HL-60 (cell line): ENCODE results near the gene GLT1D1.

Experiments
- DNase-seq, 2 experiments: peaks; one replicate each; pipeline ENCODE4 v3.0.0-alpha.2; 2010 to 2020; ENCODE audit warnings: low read depth in 1 of 2, low spot score in 1 of 2
- H3K27ac ChIP-seq: fragments of 250-450 bp; sonication (Bioruptor Pico); replicated peaks from 2 replicates; pipeline ENCODE4 v1.5.1; 2020; ENCODE audit warnings: mild to moderate bottlenecking, moderate library complexity
- H3K27me3 ChIP-seq: fragments of 250-450 bp; sonication (Bioruptor Pico); 2 replicates; pipeline ENCODE4 v1.5.1; 2021; ENCODE audit warnings: mild to moderate bottlenecking, moderate library complexity; ENCODE audit not compliant: insufficient read depth, poor library complexity, severe bottlenecking
- H3K4me3 ChIP-seq: replicated peaks from 2 replicates; pipeline ENCODE4 v1.5.1; 2011; ENCODE audit warnings: mild to moderate bottlenecking, control low read depth, low read length; ENCODE audit not compliant: insufficient read depth
- GABPA ChIP-seq: IDR thresholded peaks from 2 replicates; pipeline ENCODE4 v1.6.1; 2012; ENCODE audit warnings: low read depth
- POLR2AphosphoS5 ChIP-seq: IDR thresholded peaks from 2 replicates; pipeline ENCODE4 v1.6.1; 2012; ENCODE audit warnings: low read depth
- SPI1 ChIP-seq: IDR thresholded peaks from 2 replicates; pipeline ENCODE4 v1.6.1; 2012; ENCODE audit warnings: low read depth, mild to moderate bottlenecking, borderline replicate concordance
- TF ChIP-seq, protein P1 (sequence below): IDR thresholded peaks from one replicate; pipeline ENCODE4 v1.5.1; 2011; ENCODE audit warnings: low read length, control low read depth, inconsistent platforms; ENCODE audit not compliant: insufficient read depth
- TF ChIP-seq, protein P2 (sequence below): IDR thresholded peaks from 2 replicates; pipeline ENCODE4 v1.6.1; 2012; ENCODE audit warnings: low read depth; ENCODE audit not compliant: insufficient replicate concordance

Gene GLT1D1

GRCh38 chr12:128991716-128992115, 138.4 kb downstream of the GLT1D1 start:
- Histone ChIP-seq H3K27ac (no peak overlapping the region), H3K27me3 (no peaks in the 10 kb centered on the region), H3K4me3 (no peak overlapping the region)
- DNase-seq: no peak
- TF ChIP-seq SPI1: no peak
- TF ChIP-seq, protein P1, sequence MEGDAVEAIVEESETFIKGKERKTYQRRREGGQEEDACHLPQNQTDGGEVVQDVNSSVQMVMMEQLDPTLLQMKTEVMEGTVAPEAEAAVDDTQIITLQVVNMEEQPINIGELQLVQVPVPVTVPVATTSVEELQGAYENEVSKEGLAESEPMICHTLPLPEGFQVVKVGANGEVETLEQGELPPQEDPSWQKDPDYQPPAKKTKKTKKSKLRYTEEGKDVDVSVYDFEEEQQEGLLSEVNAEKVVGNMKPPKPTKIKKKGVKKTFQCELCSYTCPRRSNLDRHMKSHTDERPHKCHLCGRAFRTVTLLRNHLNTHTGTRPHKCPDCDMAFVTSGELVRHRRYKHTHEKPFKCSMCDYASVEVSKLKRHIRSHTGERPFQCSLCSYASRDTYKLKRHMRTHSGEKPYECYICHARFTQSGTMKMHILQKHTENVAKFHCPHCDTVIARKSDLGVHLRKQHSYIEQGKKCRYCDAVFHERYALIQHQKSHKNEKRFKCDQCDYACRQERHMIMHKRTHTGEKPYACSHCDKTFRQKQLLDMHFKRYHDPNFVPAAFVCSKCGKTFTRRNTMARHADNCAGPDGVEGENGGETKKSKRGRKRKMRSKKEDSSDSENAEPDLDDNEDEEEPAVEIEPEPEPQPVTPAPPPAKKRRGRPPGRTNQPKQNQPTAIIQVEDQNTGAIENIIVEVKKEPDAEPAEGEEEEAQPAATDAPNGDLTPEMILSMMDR: no peak
- TF ChIP-seq, protein P2, sequence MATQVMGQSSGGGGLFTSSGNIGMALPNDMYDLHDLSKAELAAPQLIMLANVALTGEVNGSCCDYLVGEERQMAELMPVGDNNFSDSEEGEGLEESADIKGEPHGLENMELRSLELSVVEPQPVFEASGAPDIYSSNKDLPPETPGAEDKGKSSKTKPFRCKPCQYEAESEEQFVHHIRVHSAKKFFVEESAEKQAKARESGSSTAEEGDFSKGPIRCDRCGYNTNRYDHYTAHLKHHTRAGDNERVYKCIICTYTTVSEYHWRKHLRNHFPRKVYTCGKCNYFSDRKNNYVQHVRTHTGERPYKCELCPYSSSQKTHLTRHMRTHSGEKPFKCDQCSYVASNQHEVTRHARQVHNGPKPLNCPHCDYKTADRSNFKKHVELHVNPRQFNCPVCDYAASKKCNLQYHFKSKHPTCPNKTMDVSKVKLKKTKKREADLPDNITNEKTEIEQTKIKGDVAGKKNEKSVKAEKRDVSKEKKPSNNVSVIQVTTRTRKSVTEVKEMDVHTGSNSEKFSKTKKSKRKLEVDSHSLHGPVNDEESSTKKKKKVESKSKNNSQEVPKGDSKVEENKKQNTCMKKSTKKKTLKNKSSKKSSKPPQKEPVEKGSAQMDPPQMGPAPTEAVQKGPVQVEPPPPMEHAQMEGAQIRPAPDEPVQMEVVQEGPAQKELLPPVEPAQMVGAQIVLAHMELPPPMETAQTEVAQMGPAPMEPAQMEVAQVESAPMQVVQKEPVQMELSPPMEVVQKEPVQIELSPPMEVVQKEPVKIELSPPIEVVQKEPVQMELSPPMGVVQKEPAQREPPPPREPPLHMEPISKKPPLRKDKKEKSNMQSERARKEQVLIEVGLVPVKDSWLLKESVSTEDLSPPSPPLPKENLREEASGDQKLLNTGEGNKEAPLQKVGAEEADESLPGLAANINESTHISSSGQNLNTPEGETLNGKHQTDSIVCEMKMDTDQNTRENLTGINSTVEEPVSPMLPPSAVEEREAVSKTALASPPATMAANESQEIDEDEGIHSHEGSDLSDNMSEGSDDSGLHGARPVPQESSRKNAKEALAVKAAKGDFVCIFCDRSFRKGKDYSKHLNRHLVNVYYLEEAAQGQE: no peak

DNA sequence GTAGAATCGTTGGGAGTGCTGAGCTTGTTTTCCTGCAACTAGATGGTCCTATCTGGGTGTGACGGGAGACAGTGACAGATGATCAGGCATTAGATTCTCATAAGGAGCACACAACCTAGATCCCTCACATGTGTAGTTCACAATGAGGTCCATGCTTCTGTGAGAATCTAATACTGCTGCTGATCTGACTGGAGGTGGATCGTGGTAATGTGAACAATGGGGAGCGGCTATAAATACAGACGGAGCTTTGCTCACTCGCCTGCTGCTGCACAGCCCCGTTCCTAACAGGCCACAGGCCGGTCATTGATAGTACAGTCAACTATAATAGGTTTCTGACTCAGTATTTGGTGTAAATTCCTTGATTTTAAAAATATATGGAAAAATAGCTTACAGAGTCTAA, 138.8 kb downstream of the GLT1D1 start:
- Histone ChIP-seq H3K4me3 (no peak overlapping the region), H3K27ac (no peak overlapping the region), H3K27me3 (no peaks in the 10 kb centered on the region)
- TF ChIP-seq, protein P2: no peak
- TF ChIP-seq POLR2AphosphoS5 (no peak), SPI1 (no peak), GABPA (no peak)
- TF ChIP-seq, protein P1: no peak
- DNase-seq: no peak

DNA sequence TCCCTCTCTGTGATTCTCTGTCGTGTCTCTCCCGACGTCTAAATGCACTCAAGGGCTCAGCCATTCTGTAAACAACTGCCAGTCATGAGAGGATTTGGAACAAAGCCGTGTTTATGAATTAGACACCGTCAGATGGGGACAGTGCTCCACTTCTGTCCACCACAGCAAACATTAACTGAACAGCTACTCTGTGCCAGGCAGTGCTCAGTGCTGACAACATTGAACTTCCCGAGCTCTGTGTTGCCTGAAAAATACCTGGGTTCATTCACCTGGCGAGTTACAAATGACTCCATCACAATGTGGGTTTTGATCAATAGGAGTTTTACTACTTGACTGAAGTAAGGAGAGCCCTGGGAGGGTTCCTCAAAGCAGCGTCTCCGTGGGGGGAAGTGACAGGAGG, 139.3 kb downstream of the GLT1D1 start:
- no peak for DNase-seq
- TF ChIP-seq, protein P1: no peak
- TF ChIP-seq GABPA: no peak
- Histone ChIP-seq H3K27me3 (no peaks in the 10 kb centered on the region), H3K27ac (no peak overlapping the region), H3K4me3 (no peak overlapping the region)

DNA sequence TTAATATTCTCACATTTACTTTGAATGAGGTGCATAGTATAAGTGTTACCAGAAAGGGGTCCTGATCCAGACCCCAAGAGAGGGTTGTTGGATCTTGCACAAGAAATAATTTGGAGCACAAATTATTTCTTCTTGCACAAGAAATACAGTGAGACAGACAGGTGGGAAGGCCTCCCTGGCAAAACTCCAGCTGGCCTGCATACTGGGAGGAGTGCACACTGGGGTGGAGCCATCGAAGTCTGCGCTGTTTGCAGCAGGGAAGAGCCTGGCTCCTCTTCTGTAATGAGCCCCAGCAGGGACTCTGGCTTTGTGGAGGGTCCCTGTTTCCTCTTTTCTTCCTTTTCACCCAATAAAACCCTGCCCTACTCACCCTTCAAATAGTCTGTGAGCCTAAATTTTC, 141.6 kb downstream of the GLT1D1 start:
- Histone ChIP-seq H3K27me3 (no peaks in the 10 kb centered on the region), H3K4me3 (no peak overlapping the region), H3K27ac (no peak overlapping the region)
- no peak for DNase-seq
- TF ChIP-seq POLR2AphosphoS5 (no peak), GABPA (no peak), SPI1 (no peak)
- TF ChIP-seq, protein P1: no peak
- TF ChIP-seq, protein P2: no peak
